Measurements from ENCODE around the gene CLN5. TPM values are rescaled to one million over a fixed set of nuclear protein-coding genes. Genes with fewer than 3 reads are reported as not detected.

CLN5 gene
- total RNA-seq, 1 experiment from 2014 or later, result 21.4 TPM

- BruUV-seq (replicated peaks), result no TSS peak
- Histone ChIP-seq H3K4me3 (ENCODE audit: low read depth in 2 of 2, low read length in 2 of 2) (no peak overlapping the region), H3K27me3 (ENCODE audit: control insufficient read depth, insufficient read depth, low read length) (no peaks in the 10 kb centered on the region), H3K4me1 (ENCODE audit: control insufficient read depth, insufficient read depth, low read length) (no peaks in the 10 kb centered on the region), H3K36me3 (ENCODE audit: control insufficient read depth, insufficient read depth, low read length) (no peaks in the 10 kb centered on the region), H3K9me3 (ENCODE audit: control insufficient read depth, insufficient read depth, low read depth, low read length) (no peaks in the 10 kb centered on the region), H3K27ac (ENCODE audit: low read length) (no peak overlapping the region)
- ChIA-PET POLR2A (interaction anchor here (0.6 kb wide), 1 partner anchor 567 kb away, joined by 10 read pairs; no protein-coding TSS in a partner anchor), CTCF (no interaction called here)
- ATAC-seq (no peak), DNase-seq (ENCODE audit: low read depth, low spot score) (no peak)
- intact Hi-C loops (cut with micrococcal nuclease; ENCODE audit: unreplicated experiment), result no loop called here
- in situ Hi-C loops (cut with HindIII; ENCODE audit: low pct_unique_long_range_greater_than_20kb, low sequenced_read_pairs), result no loop called here
- no peak for TF ChIP-seq REST (IDR thresholded peaks at IDR 0.05; ENCODE audit: insufficient read depth in 1 of 2, low read depth in 2 of 2, low read length in 1 of 2)
Observed at GRCh38 chr13:77033717-77034302, 41.9 kb downstream of the CLN5 start.

GRCh38 chr13:77034881-77035280 lies 43.0 kb downstream of the CLN5 start:
- ChIA-PET CTCF (no interaction called here), POLR2A (no interaction called here)
- ATAC-seq, result no peak
- Histone ChIP-seq H3K4me1 (ENCODE audit: control insufficient read depth, insufficient read depth, low read length) (no peaks in the 10 kb centered on the region), H3K4me3 (ENCODE audit: low read depth in 2 of 2, low read length in 2 of 2) (no peak overlapping the region), H3K9me3 (ENCODE audit: control insufficient read depth, insufficient read depth, low read depth, low read length) (no peaks in the 10 kb centered on the region), H3K27me3 (ENCODE audit: control insufficient read depth, insufficient read depth, low read length) (no peaks in the 10 kb centered on the region), H3K27ac (ENCODE audit: low read length) (no peak overlapping the region), H3K36me3 (ENCODE audit: control insufficient read depth, insufficient read depth, low read length) (no peaks in the 10 kb centered on the region)
- in situ Hi-C loops (cut with HindIII; ENCODE audit: low pct_unique_long_range_greater_than_20kb, low sequenced_read_pairs) (no loop called here), intact Hi-C loops (cut with micrococcal nuclease; ENCODE audit: unreplicated experiment) (no loop called here)
- DNase-seq (ENCODE audit: low read depth, low spot score), result no peak
- no TSS peak for BruUV-seq (replicated peaks)
- TF ChIP-seq REST (IDR thresholded peaks at IDR 0.05; ENCODE audit: insufficient read depth in 1 of 2, low read depth in 2 of 2, low read length in 1 of 2), result no peak
- TF ChIP-seq SIN3A (IDR thresholded peaks at IDR 0.05; ENCODE audit: borderline replicate concordance, insufficient read depth, low read depth, low read length), result no peak
- no peak for TF ChIP-seq TCF7L2 (IDR thresholded peaks at IDR 0.05; ENCODE audit: low read depth, low read length)
- no peak for TF ChIP-seq CTCF (IDR thresholded peaks at IDR 0.05)
